ENCODE measurements around the gene CNTNAP2.
"Not testable (repeated sequence)": the region's sequence is repeated elsewhere in the genome, so short reads cannot be mapped to it uniquely, and the experiment has no call there.

CNTNAP2 gene

GRCh38 chr7:148385009-148385682 lies 2268.5 kb downstream of the CNTNAP2 start:
- DNase-seq = no peak

GRCh38 chr7:148390381-148390780 lies 2273.8 kb downstream of the CNTNAP2 start:
- no peak for DNase-seq

- no peak for DNase-seq
Observed at GRCh38 chr7:148391591-148391990, 2275.0 kb downstream of the CNTNAP2 start.

- DNase-seq = no peak
Observed at GRCh38 chr7:148394582-148394981, 2278.0 kb downstream of the CNTNAP2 start.

GRCh38 chr7:148395352-148395811 lies 2278.8 kb downstream of the CNTNAP2 start:
- DNase-seq = no peak

GRCh38 chr7:148395990-148396716 lies 2279.6 kb downstream of the CNTNAP2 start:
- no peak for DNase-seq

GRCh38 chr7:148397056-148397455 lies 2280.5 kb downstream of the CNTNAP2 start:
- no peak for DNase-seq

GRCh38 chr7:148397551-148397950 lies 2280.9 kb downstream of the CNTNAP2 start:
- no peak for DNase-seq

GRCh38 chr7:148397985-148398384 lies 2281.4 kb downstream of the CNTNAP2 start:
- no peak for DNase-seq

- DNase-seq = no peak
Observed at GRCh38 chr7:148398844-148399365, 2282.3 kb downstream of the CNTNAP2 start.

- no peak for DNase-seq
Observed at GRCh38 chr7:148400101-148400500, 2283.5 kb downstream of the CNTNAP2 start.

GRCh38 chr7:148402159-148402558 lies 2285.6 kb downstream of the CNTNAP2 start:
- no peak for DNase-seq

- no peak for DNase-seq
Observed at GRCh38 chr7:148403466-148403993, 2286.9 kb downstream of the CNTNAP2 start.

- DNase-seq = no peak
Observed at GRCh38 chr7:148408307-148408706, 2291.7 kb downstream of the CNTNAP2 start.

- DNase-seq = no peak
Observed at GRCh38 chr7:148410905-148411304, 2294.3 kb downstream of the CNTNAP2 start.

- no peak for DNase-seq
Observed at GRCh38 chr7:148412691-148413090, 2296.1 kb downstream of the CNTNAP2 start.

- DNase-seq = no peak
Observed at GRCh38 chr7:148419856-148420832, 2303.5 kb downstream of the CNTNAP2 start.

- DNase-seq = no peak
Observed at GRCh38 chr7:148422030-148422429, 2305.4 kb downstream of the CNTNAP2 start.

GRCh38 chr7:148426393-148426792 lies 2309.8 kb downstream of the CNTNAP2 start:
- DNase-seq = not testable (repeated sequence)

GRCh38 chr7:148430690-148431089 lies 2314.1 kb downstream of the CNTNAP2 start:
- not testable (repeated sequence) for DNase-seq

- DNase-seq = no peak
Observed at GRCh38 chr7:148433521-148434180, 2317.1 kb downstream of the CNTNAP2 start.

Measured in fibroblast of skin of scalp (primary cell).